ENCODE measurements around the gene DIPK1C.
A peak's percentile ranks its signal among the peaks of the same experiment; 100 is the strongest.

Gene DIPK1C

GRCh38 chr18:74451148-74451547, 6.0 kb downstream of the DIPK1C start:
- DNase-seq (ENCODE audit: low read depth, low spot score) = no peak

GRCh38 chr18:74450626-74451025, 6.5 kb downstream of the DIPK1C start:
- no peak for DNase-seq (ENCODE audit: low read depth, low spot score)

- no peak for DNase-seq (ENCODE audit: low read depth, low spot score)
Measured at GRCh38 chr18:74447404-74448152, 9.5 kb downstream of the DIPK1C start.

- DNase-seq (ENCODE audit: low read depth, low spot score) = no peak
Measured at GRCh38 chr18:74446631-74447403, 10.3 kb downstream of the DIPK1C start.

- no peak for DNase-seq (ENCODE audit: low read depth, low spot score)
Measured at GRCh38 chr18:74446178-74446577, 10.9 kb downstream of the DIPK1C start.

- no peak for DNase-seq (ENCODE audit: low read depth, low spot score)
Measured at GRCh38 chr18:74445585-74445984, 11.5 kb downstream of the DIPK1C start.

DNA sequence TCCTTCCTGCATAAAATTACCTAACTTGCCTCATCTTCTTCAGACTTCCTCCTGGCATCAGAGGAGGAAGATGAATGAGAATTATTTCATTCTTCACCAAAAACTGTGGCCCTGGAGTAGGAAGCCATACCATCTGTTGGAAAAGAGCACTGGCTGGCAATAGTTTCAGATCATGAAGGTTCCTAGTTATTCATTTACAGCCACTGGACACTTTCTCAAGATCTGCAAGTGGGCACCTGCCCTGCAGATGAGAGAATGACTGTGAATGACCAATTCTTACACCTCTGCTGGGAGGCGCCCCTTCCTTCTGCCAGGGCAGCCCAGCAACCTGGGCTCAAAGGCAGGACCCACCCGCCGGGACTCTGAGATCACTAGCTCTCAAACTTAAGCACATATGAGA, 13.0 kb downstream of the DIPK1C start:
- no peak for DNase-seq (ENCODE audit: low read depth, low spot score)

DNA sequence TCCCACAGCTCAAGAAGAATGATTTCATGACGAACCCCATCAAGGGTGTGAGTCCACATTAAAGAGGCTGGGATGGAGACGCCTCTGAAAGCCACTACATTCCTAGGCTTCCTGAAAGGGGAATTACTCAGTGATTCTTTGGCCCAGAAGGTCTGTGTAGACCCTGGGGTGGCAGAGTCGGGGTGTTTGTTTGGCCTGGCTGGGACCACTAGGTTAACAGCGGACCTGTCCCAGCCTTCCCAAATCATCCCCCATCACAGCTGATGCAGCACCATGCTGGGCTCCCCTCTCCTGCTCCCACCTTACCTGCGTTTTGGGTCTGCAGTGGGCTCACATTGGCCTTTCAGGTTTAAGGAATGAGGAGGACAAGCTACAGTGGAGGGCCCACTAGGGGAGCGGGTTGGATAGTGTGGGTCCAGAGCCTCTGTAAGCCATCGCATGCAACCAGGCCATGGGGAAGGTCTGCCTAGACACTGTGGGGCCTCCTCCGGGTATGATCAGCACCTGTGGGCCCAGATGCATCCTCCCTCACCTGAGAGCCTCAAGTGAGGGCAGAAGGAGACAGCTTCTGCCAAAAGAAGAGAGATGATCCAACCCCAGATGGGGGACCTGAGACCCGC, 16.2 kb downstream of the DIPK1C start:
- DNase-seq (ENCODE audit: low read depth, low spot score) = no peak

DNA sequence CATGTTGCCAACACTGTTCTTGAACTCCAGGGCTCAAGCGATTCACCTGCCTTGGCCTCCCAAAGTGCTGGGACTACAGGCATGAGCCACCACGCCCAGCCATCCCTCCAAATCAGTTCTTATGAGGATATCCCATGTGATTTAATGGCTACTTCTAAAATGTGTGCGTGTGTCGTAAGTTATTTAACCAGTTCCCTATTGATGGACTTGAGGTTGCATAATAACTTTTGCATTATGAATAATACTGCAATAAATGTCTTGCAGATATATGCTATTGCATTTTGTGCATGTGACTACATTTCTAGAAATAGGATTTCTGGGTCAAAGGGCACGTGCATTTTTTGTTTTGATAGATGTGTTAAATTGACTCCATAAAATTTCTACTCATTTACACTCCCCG, 19.0 kb downstream of the DIPK1C start:
- DNase-seq (ENCODE audit: low read depth, low spot score) = no peak

- peak; percentile 23 for DNase-seq (ENCODE audit: low read depth, low spot score)
Measured at GRCh38 chr18:74436158-74436769, 20.8 kb downstream of the DIPK1C start.

DNA sequence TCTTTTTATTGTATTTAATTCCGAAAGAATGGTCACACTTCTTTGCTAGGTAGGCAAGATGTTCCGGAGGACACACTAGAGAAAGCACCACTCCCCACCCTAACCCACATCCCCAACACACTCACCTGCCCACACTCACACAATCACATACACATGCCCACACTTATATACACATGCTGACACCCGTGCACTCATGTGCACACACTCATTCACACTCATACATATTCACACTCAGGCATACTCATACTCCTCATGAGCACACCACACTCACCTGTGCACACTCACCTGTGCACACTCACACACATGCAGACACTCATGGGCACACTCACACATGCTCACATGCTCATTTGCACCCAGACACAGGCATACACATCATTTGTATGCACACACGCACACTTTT, 21.4 kb downstream of the DIPK1C start:
- no peak for DNase-seq (ENCODE audit: low read depth, low spot score)

GRCh38 chr18:74434466-74434865, 22.6 kb downstream of the DIPK1C start:
- no peak for DNase-seq (ENCODE audit: low read depth, low spot score)

DNA sequence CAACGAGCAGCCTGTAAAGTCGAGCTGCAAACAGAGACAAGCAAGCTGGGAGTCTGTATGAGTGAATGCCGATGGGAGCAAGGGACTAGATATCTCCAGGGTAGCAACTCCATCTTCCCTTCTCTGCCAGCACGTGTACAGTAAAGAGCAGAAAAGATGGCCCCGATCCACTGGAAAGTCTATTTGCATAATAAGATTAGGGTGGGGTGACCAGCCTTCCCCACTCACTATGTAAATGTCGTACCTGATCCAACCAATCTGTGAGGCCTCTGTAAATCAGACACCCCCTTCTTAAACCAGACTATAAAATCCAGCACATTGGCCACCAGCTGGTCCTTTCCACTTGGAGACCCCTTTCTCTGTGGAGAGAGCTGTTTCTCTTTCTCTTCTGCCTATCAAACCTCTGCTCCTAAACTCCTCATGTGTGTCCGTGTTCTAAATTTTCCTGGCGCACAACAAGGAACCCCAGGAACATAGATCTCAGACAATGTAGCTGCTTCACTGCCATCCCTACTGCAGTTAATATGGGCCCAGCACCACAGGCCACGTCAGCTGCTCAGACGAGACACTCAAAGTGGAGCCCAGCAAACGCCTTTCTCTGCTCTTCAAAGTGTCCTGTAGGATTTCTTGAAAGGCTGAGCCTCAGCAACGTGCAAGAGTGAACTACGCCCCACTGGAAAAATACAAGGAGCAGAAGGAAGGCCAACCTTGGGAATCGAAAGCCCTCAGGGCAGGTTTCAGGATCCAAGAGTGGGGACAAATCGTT, 26.1 kb downstream of the DIPK1C start:
- DNase-seq (ENCODE audit: low read depth, low spot score) = no peak

DNA sequence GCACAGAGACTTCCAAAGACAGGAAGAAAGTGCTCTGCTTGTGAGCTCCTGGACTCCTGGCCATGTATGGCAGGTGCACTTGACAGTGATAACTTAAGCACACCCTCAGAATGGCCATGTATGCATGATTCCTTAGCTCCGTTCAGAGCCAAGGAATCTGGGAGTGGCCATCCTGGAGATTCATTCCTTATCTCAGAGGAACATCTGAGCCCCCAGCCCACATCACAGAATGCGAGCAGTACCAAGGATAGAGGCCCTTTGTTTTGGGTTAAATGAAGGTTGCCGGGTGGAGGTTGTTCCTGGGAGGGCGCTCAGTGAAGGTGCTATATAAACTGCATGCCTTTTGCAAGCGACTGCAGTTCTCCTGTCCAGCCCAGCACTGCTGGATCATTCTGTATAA, 26.9 kb downstream of the DIPK1C start:
- DNase-seq (ENCODE audit: low read depth, low spot score) = no peak

DNA sequence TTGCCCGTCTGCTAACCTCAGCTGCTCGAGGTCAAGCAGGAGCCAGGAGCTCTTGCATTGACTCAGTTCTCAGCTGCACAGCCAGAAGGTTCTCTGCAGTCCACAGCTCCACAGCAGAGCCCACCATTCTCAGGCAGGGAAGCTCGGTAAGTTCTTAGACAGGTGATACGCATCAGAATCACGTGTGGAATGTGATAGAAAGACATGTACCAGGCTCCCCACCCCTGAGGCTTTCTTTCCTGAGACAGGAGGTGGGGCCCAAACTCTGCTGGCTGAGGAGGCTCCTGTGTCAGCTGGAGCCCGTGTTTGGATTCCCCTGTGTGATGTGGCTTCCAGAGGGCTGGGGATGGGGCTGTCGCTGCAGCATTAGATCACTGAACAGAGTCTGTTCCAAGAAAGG, 28.0 kb downstream of the DIPK1C start:
- DNase-seq (ENCODE audit: low read depth, low spot score) = no peak

GRCh38 chr18:74427442-74428112, 29.5 kb downstream of the DIPK1C start:
- no peak for DNase-seq (ENCODE audit: low read depth, low spot score)

DNA sequence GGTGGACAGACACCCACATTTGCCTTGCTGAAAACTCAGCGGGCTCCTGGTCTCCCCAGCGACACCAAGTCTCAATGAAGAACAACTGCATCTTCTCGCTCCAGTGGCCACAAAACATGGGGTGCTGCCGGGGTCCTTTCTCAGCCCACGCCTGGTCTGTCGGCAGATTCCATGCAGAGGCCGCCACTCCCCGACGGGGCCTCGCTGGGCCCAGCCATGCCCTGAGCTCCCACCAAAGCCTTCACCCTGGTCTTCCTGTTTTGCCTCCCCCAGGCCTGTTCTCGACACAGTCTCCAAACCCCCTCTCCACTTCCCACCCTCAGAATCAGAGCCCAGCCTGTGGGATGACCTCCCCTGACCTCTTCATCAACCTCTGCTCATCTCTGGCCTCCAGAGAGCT, 31.2 kb downstream of the DIPK1C start:
- DNase-seq (ENCODE audit: low read depth, low spot score) = no peak

DNA sequence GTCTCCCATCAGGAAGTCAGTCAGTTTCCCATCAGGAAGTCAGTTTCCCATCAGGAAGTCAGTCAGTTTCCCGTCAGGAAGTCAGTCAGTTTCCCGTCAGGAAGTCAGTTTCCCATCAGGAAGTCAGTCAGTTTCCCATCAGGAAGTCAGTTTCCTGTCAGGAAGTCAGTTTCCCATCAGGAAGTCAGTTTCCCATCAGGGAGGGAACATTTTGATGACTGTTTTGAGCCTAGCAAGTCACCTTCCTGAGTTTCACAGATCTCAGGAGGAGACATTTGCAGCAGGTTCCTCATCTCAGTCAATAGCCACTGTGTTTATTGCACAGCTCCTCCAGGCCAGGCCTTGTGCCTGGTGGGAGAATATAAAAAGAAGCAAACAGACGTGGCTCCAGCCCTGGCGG, 31.9 kb downstream of the DIPK1C start:
- no peak for DNase-seq (ENCODE audit: low read depth, low spot score)

GRCh38 chr18:74422541-74422940, 34.6 kb downstream of the DIPK1C start:
- DNase-seq (ENCODE audit: low read depth, low spot score) = no peak

DNA sequence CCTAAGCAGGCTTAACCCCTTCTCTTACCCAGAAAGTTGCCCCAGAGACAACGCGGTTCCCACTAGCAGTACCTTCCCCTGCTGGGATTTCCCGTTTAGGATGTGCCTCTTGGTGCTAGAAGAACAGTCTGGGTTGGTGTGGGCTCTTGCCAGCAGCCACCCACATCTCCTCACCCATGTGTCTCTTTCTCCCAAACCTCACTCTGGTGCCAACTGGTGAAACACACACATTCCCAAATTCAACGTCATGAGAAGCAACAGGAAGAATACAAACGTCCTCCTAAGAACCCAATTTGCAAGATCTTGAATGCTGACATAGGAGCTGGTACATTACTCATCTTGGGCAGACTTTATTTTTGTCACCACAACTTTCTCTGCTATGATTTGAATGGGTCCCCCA, 36.2 kb downstream of the DIPK1C start:
- no peak for DNase-seq (ENCODE audit: low read depth, low spot score)

DNA sequence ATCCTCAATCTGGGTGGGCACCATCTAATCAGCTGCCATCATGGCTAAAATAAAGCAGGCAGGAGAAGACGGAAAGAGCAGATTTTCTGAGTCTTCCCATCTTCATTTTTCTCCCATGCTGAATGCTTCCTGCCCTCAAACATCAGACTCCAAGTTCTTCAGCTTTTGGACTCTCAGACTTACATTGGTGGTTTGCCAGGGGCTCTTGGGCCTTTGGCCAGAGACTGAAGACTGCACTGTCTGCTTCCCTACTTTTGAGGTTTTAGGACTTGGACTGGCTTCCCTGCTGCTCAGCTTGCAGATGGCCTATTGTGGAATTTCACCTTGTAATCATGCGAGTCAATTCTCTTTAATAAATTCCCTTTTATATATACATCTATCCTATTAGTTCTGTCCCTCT, 36.6 kb downstream of the DIPK1C start:
- DNase-seq (ENCODE audit: low read depth, low spot score) = no peak

All from iPS DF 19.7 (cell line).